Myocyte (in vitro differentiated cells): ENCODE measurements around the gene KIAA0586. TPM values are rescaled to one million over a fixed set of nuclear protein-coding genes. Genes with fewer than 3 reads are reported as not detected.

Source experiments
- DNase-seq: peaks from one replicate; pipeline ENCODE4 v3.0.0-alpha.2; 2012; ENCODE audit warnings: low read depth
- total RNA-seq: library from RNA; depleted of rRNA; stranded (reverse); fragments of >200 nt; gene quantifications from 2 replicates; pipeline ENCODE4 v1.2.3, GENCODE V29; 2014

The KIAA0586 gene
- total RNA-seq, 1 donor from 2014 or later, result 18.9 TPM

- no peak for DNase-seq
These were observed 166.5 kb downstream of the KIAA0586 start for GRCh38 chr14:58593977-58594376.

- no peak for DNase-seq
These were observed 169.5 kb downstream of the KIAA0586 start for GRCh38 chr14:58597041-58597440.

GRCh38 chr14:58598028-58598803 is 170.7 kb downstream of the KIAA0586 start:
- DNase-seq, result no peak

- DNase-seq, result no peak
These were observed 171.4 kb downstream of the KIAA0586 start for GRCh38 chr14:58598804-58599525.

- DNase-seq, result no peak
These were observed 172.2 kb downstream of the KIAA0586 start for GRCh38 chr14:58599707-58600106.

Other genes starting within 250 kb of the KIAA0586 start
- gene ACTR10, start 227.6 kb upstream of the KIAA0586 start, total RNA-seq, result 95.1 and 100 TPM in 2 replicates
- 83.0 and 88.5 TPM in 2 replicates for gene PSMA3, start 182.9 kb upstream of the KIAA0586 start, total RNA-seq
- 11.8 and 12.2 TPM in 2 replicates for gene ARID4A, start 129.2 kb upstream of the KIAA0586 start, total RNA-seq
- not detected in 2 replicates for gene TOMM20L, start 31.8 kb upstream of the KIAA0586 start, total RNA-seq
- gene TIMM9, start 188 bp upstream of the KIAA0586 start, total RNA-seq, result 111 and 132 TPM in 2 replicates
- 9.7 and 30.4 TPM in 2 replicates for gene DACT1, start 210.2 kb downstream of the KIAA0586 start, total RNA-seq